ENCODE data around the gene CAMK1D. TPM values are rescaled to one million over a fixed set of nuclear protein-coding genes. Genes with fewer than 3 reads are reported as not detected.

Gene CAMK1D
- total RNA-seq, 2 donors from 2014 or later = 4.8 to 14.5 TPM

DNA sequence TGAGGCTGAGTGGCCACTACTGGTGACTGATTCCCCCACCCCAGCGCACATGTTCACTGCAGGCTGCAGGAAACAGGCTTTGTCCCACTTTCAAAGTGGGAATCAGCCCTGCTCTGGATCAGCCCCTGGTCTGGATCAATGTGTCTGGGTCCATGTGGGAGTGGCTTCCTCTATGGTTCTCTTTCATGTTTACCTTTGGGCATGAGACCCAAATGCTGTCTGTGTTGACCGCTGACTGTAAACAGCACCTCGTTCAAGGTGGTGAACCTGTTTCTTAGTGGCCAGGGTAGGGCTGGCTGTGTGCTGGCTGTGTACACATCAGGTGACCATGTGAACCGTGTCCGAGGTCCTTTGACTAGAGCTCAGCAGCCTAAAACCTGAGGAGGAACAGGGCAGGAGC is 121.8 kb downstream of the CAMK1D start:
- no peak overlapping the region for H3K4me3 ChIP-seq
- no peak overlapping the region for H3K27ac ChIP-seq
- H3K36me3 ChIP-seq = no peaks in the 10 kb centered on the region
- DNase-seq (ENCODE audit: low spot score) = no peak
- H3K27me3 ChIP-seq (replicated peaks; ENCODE audit: insufficient read depth) = no peaks in the 10 kb centered on the region
- no peaks in the 10 kb centered on the region for H3K9me3 ChIP-seq
- TF ChIP-seq, protein P1, sequence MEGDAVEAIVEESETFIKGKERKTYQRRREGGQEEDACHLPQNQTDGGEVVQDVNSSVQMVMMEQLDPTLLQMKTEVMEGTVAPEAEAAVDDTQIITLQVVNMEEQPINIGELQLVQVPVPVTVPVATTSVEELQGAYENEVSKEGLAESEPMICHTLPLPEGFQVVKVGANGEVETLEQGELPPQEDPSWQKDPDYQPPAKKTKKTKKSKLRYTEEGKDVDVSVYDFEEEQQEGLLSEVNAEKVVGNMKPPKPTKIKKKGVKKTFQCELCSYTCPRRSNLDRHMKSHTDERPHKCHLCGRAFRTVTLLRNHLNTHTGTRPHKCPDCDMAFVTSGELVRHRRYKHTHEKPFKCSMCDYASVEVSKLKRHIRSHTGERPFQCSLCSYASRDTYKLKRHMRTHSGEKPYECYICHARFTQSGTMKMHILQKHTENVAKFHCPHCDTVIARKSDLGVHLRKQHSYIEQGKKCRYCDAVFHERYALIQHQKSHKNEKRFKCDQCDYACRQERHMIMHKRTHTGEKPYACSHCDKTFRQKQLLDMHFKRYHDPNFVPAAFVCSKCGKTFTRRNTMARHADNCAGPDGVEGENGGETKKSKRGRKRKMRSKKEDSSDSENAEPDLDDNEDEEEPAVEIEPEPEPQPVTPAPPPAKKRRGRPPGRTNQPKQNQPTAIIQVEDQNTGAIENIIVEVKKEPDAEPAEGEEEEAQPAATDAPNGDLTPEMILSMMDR (IDR thresholded peaks at IDR 0.05) = no peak
- no peak for TF ChIP-seq POLR2A (IDR thresholded peaks at IDR 0.05)
- TF ChIP-seq POLR2AphosphoS5 (IDR thresholded peaks at IDR 0.05) = no peak
- 67% methylated on average over 5 of the region's 5 CpGs for WGBS
- intact Hi-C loops (cut with DNase I) = no loop called here
- H3K4me1 ChIP-seq (replicated peaks) = no peaks in the 10 kb centered on the region

DNA sequence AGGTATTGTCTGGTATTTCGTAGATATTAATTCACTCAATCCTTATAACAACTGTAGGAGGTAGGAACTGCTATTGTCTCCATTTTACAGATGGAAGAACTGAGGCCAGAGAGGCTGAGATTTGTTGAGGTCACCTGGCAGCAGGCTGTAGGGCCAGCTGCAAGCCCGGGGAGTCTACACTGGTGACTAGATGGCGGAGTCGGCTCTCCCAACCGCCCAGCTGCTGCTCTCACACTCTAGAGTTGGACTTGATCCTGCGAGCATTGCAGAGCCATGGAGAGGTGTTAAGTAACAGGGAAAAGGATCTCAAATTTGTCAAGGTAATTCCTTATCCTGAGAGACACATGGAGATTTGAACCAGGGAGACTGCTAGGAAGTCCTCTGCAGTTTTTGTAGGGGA is 124.1 kb downstream of the CAMK1D start:
- H3K36me3 ChIP-seq = no peaks in the 10 kb centered on the region
- H3K27me3 ChIP-seq (replicated peaks; ENCODE audit: insufficient read depth) = no peaks in the 10 kb centered on the region
- TF ChIP-seq POLR2AphosphoS5 (IDR thresholded peaks at IDR 0.05) (no peak), POLR2A (IDR thresholded peaks at IDR 0.05) (no peak)
- TF ChIP-seq, protein P1 (IDR thresholded peaks at IDR 0.05) = no peak
- H3K4me3 ChIP-seq = no peak overlapping the region
- H3K9me3 ChIP-seq = no peaks in the 10 kb centered on the region
- H3K4me1 ChIP-seq (replicated peaks) = no peaks in the 10 kb centered on the region
- no peak for DNase-seq (ENCODE audit: low spot score)
- 85% methylated on average over 6 of the region's 6 CpGs for WGBS
- intact Hi-C loops (cut with DNase I) = no loop called here
- H3K27ac ChIP-seq = no peak overlapping the region

DNA sequence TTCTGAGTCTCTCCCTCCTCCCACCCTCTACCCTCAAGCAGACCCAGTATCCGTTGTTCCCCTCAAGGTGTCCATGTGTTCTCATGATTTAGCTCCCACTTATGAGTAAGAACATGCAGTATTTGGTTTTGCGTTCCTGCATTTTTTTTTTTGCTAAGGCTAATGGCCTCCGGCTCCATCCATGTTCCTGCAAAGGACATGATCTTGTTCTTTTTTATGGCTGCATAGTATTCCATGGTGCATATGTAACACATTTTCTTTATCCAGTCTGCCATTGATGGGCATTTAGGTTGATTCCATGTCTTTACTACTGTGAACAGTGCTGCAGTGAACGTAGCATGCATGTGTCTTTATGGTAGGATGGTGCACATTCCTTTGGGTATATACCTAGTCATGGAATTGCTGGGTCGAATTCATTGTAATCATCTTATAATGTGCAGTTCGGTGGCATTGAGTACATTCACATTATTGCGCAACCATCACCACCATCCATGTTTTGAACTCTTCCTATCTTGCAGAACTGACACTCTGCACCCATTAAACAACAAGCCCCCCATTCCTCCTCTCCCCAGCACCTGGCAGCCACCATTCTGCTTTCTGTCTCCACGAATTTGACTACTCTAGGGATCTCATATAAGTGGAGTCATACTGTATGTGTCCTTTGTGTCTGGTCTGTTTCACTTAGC is 125.5 kb downstream of the CAMK1D start:
- WGBS = 95% methylated on average over 8 of the region's 8 CpGs

DNA sequence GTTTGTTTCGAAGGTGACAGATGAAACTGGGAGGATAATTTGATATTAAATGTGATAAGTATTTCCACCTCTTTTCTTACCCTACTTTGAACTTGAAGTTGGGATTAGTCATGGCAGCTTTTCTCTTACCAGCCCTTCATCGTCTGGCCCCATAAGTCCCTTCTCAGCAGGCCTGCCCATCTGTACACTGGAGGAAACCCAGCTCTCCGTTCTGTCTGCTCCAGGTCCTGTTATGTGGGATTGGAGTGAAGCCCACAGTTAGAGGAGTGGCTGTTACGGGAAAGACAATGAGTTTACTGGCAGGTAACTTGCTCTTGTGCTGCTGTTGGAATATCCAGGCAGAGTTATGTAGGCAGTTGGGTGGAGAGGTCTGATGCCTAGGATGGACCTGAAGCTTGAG is 127.3 kb downstream of the CAMK1D start:
- Histone ChIP-seq H3K9me3 (no peaks in the 10 kb centered on the region), H3K27ac (no peak overlapping the region), H3K4me3 (no peak overlapping the region), H3K4me1 (replicated peaks) (no peaks in the 10 kb centered on the region), H3K36me3 (no peaks in the 10 kb centered on the region), H3K27me3 (replicated peaks; ENCODE audit: insufficient read depth) (no peaks in the 10 kb centered on the region)
- TF ChIP-seq POLR2A (IDR thresholded peaks at IDR 0.05) = no peak
- TF ChIP-seq POLR2AphosphoS5 (IDR thresholded peaks at IDR 0.05) = no peak
- TF ChIP-seq, protein P1 (IDR thresholded peaks at IDR 0.05) = no peak
- intact Hi-C loops (cut with DNase I) = no loop called here
- no peak for DNase-seq (ENCODE audit: low spot score)
- 72% methylated on average over 4 of the region's 4 CpGs for WGBS

More for the DNA sequence above, 125.5 kb downstream of the CAMK1D start:
- Histone ChIP-seq H3K27ac (no peak overlapping the region), H3K4me1 (replicated peaks) (no peaks in the 10 kb centered on the region), H3K9me3 (no peaks in the 10 kb centered on the region), H3K4me3 (no peak overlapping the region), H3K36me3 (no peaks in the 10 kb centered on the region), H3K27me3 (replicated peaks; ENCODE audit: insufficient read depth) (no peaks in the 10 kb centered on the region)
- TF ChIP-seq, protein P1 (IDR thresholded peaks at IDR 0.05) = no peak
- TF ChIP-seq POLR2A (IDR thresholded peaks at IDR 0.05) = no peak
- TF ChIP-seq POLR2AphosphoS5 (IDR thresholded peaks at IDR 0.05) = no peak
- intact Hi-C loops (cut with DNase I) = no loop called here
- DNase-seq (ENCODE audit: low spot score) = no peak

DNA sequence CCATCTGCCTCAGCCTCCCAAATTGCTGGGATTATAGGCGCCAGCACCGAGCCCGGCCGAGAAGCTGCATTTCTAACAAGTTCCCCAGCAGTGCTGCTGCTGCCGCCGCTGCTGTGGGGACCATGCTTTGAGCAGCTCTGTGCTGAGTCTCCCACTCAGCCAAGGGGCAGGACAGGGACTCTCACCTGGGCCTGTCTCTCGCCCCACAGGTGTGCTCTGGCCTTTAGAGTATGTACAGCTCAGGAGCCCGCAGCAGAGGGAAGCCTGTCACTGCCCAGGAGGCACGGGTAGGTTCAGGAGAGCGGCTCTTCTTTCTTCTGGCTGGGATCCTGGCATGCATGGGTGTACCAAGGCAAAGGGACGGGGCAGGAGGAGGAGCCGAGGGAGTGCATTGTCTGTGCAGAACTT is 130.1 kb downstream of the CAMK1D start:
- Histone ChIP-seq H3K9me3 (no peaks in the 10 kb centered on the region), H3K27ac (no peak overlapping the region), H3K4me1 (replicated peaks) (no peaks in the 10 kb centered on the region), H3K27me3 (replicated peaks; ENCODE audit: insufficient read depth) (no peaks in the 10 kb centered on the region), H3K4me3 (no peak overlapping the region), H3K36me3 (no peaks in the 10 kb centered on the region)
- no peak for DNase-seq (ENCODE audit: low spot score)
- intact Hi-C loops (cut with DNase I) = no loop called here
- WGBS = 73% methylated on average over 12 of the region's 12 CpGs
- TF ChIP-seq POLR2A (IDR thresholded peaks at IDR 0.05) = no peak
- no peak for TF ChIP-seq POLR2AphosphoS5 (IDR thresholded peaks at IDR 0.05)
- TF ChIP-seq, protein P1 (IDR thresholded peaks at IDR 0.05) = no peak
